HepG2 (cell line): Measurements from ENCODE around the gene KIF2C. TPM values are rescaled to one million over a fixed set of nuclear protein-coding genes. Genes with fewer than 3 reads are reported as not detected.

Experiments used
- BORCS8-MEF2B ChIP-seq: sonication (generic); formaldehyde crosslinking; IDR thresholded peaks from 2 replicates; pipeline ENCODE4 v1.8.0; 2022; ENCODE audit warnings: mild to moderate bottlenecking, missing genetic modification reagents
- IRX3 ChIP-seq: sonication (generic); formaldehyde crosslinking; IDR thresholded peaks from 2 replicates; pipeline ENCODE4 v1.8.1; 2023; ENCODE audit warnings: mild to moderate bottlenecking, low read depth, missing genetic modification reagents, borderline replicate concordance
- MED8 ChIP-seq: sonication (generic); formaldehyde crosslinking; IDR thresholded peaks from 2 replicates; pipeline ENCODE4 v1.8.1; 2023; ENCODE audit warnings: mild to moderate bottlenecking, missing genetic modification reagents; ENCODE audit not compliant: insufficient replicate concordance
- POGZ ChIP-seq: sonication (generic); formaldehyde crosslinking; IDR thresholded peaks from 2 replicates; pipeline ENCODE4 v1.4.0; 2020; ENCODE audit warnings: mild to moderate bottlenecking, missing genetic modification reagents
- ZBTB8A ChIP-seq: sonication (generic); formaldehyde crosslinking; IDR thresholded peaks from 2 replicates; pipeline ENCODE4 v1.4.0; 2020; ENCODE audit warnings: mild to moderate bottlenecking, low read depth, missing genetic modification reagents, borderline replicate concordance
- ZNF136 ChIP-seq: sonication (generic); formaldehyde crosslinking; IDR thresholded peaks from 2 replicates; pipeline ENCODE4 v1.8.1; 2022; ENCODE audit warnings: low read depth, mild to moderate bottlenecking, moderate library complexity, missing genetic modification reagents
- ZNF546 ChIP-seq: sonication (generic); formaldehyde crosslinking; conservative IDR thresholded peaks from 2 replicates; pipeline ENCODE4 v1.8.1; 2023; ENCODE audit warnings: mild to moderate bottlenecking, missing genetic modification reagents
- ZNF891 ChIP-seq: sonication (generic); formaldehyde crosslinking; IDR thresholded peaks from 2 replicates; pipeline ENCODE4 v1.5.0; 2020; ENCODE audit warnings: mild to moderate bottlenecking, missing genetic modification reagents
- ZSCAN22 ChIP-seq: sonication (generic); formaldehyde crosslinking; IDR thresholded peaks from 2 replicates; pipeline ENCODE4 v1.4.0; 2020; ENCODE audit warnings: mild to moderate bottlenecking, missing genetic modification reagents
- polyA plus RNA-seq, 8 experiments: library from polyadenylated mRNA; depleted of rRNA in 3 of 8; stranded (reverse) in 7 of 8; unstranded in 1 of 8; fragments of >200 nt; fragmentation: Illumina TruSeq in 4 of 8; extraction: Trizol in 4 of 8; gene quantifications; 2 replicates each; pipeline versions ENCODE4 v1.2.1 to v1.2.3, GENCODE V29; 2011 to 2016; ENCODE audit warnings: low read depth in 4 of 8, missing spikeins in 1 of 8, mixed read lengths in 1 of 8; ENCODE audit not compliant: insufficient read depth in 1 of 8
- total RNA-seq, 5 experiments: library from RNA; depleted of rRNA; stranded (reverse); fragments of >200 nt; fragmentation: Illumina TruSeq; extraction: Trizol; gene quantifications; 2 replicates each; pipeline ENCODE4 v1.2.3, GENCODE V29; 2016; ENCODE audit warnings: low read depth in 1 of 5
- TF ChIP-seq, protein P1 (sequence below): sonication (generic); formaldehyde crosslinking; IDR thresholded peaks from 2 replicates; pipeline ENCODE4 v1.8.1; 2023; ENCODE audit warnings: missing genetic modification reagents, mild to moderate bottlenecking, borderline replicate concordance
- TF ChIP-seq, protein P2 (sequence below): sonication (generic); formaldehyde crosslinking; IDR thresholded peaks from 2 replicates; pipeline ENCODE4 v1.5.0; 2020; ENCODE audit warnings: mild to moderate bottlenecking, missing genetic modification reagents, moderate library complexity
- TF ChIP-seq, protein P3 (sequence below): sonication (generic); formaldehyde crosslinking; IDR thresholded peaks from 2 replicates; pipeline ENCODE4 v1.8.0; 2023; ENCODE audit warnings: mild to moderate bottlenecking, missing genetic modification reagents
- TF ChIP-seq, protein P4 (sequence below): sonication (generic); formaldehyde crosslinking; IDR thresholded peaks from 2 replicates; pipeline ENCODE4 v1.4.0; 2020; ENCODE audit warnings: mild to moderate bottlenecking, missing genetic modification reagents, borderline replicate concordance
- TF ChIP-seq, protein P5 (sequence below): sonication (generic); formaldehyde crosslinking; IDR thresholded peaks from 2 replicates; pipeline ENCODE4 v1.8.0; 2022; ENCODE audit warnings: missing genetic modification reagents, mild to moderate bottlenecking, moderate library complexity, borderline replicate concordance
- TF ChIP-seq, protein P6 (sequence below): IDR thresholded peaks from 2 replicates; pipeline ENCODE4 v1.6.1; 2018; ENCODE audit warnings: missing genetic modification reagents
- TF ChIP-seq, protein P7 (sequence below): sonication (generic); formaldehyde crosslinking; IDR thresholded peaks from 2 replicates; pipeline ENCODE4 v1.9.0; 2021; ENCODE audit warnings: missing genetic modification reagents, borderline replicate concordance

Gene KIF2C
- total and polyA plus RNA-seq, 2 of the 13 experiments (the other 11 are each of a cell fraction or from before 2014, with no cell fraction given) = 29.7 to 53.7 TPM

DNA sequence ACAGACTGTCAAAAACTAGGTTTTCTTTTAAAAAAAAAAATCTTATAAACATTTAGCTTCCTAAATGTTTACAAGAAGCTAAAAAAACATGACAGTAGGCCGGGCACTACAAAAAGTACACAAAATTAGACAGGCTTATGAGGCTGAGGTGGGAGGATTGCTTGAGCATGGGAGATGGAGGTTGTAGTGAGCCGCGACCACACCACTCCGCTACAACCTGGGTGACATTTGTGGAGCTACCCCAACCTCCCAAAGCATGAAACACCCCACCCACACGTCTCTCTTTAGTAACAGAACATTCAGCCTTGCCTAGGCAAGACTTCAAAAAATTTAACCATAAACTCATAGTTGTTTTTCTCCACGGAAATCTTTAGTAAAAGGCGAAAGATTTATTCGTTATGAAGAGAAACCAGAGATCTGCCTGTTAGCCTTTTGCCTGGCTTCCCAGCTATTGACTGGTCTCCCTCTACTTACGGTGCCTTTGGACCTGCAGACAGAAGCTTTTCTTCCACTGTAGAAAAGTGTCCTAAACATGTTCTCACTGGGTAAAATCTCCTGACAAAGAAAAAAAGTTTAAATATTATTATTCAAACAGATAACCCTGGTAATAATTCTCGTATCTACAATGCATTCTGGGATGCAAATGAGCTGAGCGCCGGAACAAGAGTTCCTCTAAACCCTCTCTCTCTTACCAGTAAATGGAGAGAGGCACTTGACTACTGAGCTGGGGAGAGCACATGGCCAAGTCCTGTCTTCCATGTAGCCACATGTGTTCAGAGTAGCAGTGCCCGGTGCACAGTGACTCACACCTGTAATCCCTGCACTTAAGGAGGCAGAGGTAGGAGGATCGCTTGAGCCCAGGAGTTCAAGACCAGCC lies 17.9 kb upstream of the KIF2C start (continued):
- TF ChIP-seq ZNF136 (CRISPR knock-in tag) = no peak
- TF ChIP-seq, protein P1, sequence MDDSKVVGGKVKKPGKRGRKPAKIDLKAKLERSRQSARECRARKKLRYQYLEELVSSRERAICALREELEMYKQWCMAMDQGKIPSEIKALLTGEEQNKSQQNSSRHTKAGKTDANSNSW (CRISPR knock-in tag) = no peak
- TF ChIP-seq ZNF546 (CRISPR knock-in tag) = 0 out of 2 replicates have a peak, but pooled peaks have one; percentile 56
- TF ChIP-seq POGZ (CRISPR knock-in tag) = no peak
- TF ChIP-seq, protein P2, sequence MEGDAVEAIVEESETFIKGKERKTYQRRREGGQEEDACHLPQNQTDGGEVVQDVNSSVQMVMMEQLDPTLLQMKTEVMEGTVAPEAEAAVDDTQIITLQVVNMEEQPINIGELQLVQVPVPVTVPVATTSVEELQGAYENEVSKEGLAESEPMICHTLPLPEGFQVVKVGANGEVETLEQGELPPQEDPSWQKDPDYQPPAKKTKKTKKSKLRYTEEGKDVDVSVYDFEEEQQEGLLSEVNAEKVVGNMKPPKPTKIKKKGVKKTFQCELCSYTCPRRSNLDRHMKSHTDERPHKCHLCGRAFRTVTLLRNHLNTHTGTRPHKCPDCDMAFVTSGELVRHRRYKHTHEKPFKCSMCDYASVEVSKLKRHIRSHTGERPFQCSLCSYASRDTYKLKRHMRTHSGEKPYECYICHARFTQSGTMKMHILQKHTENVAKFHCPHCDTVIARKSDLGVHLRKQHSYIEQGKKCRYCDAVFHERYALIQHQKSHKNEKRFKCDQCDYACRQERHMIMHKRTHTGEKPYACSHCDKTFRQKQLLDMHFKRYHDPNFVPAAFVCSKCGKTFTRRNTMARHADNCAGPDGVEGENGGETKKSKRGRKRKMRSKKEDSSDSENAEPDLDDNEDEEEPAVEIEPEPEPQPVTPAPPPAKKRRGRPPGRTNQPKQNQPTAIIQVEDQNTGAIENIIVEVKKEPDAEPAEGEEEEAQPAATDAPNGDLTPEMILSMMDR (CRISPR knock-in tag) = no peak
- TF ChIP-seq MED8 = peak; percentile 100
- TF ChIP-seq, protein P3, sequence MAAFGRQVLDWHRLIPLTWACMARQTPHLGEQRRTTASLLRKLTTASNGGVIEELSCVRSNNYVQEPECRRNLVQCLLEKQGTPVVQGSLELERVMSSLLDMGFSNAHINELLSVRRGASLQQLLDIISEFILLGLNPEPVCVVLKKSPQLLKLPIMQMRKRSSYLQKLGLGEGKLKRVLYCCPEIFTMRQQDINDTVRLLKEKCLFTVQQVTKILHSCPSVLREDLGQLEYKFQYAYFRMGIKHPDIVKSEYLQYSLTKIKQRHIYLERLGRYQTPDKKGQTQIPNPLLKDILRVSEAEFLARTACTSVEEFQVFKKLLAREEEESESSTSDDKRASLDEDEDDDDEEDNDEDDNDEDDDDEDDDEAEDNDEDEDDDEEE (CRISPR knock-in tag) = no peak
- TF ChIP-seq, protein P4, sequence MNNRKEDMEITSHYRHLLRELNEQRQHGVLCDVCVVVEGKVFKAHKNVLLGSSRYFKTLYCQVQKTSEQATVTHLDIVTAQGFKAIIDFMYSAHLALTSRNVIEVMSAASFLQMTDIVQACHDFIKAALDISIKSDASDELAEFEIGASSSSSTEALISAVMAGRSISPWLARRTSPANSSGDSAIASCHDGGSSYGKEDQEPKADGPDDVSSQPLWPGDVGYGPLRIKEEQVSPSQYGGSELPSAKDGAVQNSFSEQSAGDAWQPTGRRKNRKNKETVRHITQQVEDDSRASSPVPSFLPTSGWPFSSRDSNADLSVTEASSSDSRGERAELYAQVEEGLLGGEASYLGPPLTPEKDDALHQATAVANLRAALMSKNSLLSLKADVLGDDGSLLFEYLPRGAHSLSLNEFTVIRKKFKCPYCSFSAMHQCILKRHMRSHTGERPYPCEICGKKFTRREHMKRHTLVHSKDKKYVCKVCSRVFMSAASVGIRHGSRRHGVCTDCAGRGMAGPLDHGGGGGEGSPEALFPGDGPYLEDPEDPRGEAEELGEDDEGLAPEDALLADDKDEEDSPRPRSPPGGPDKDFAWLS = no peak
- TF ChIP-seq BORCS8-MEF2B (CRISPR knock-in tag) = peak; percentile 55; the same call in 1 of the 2 replicates
- TF ChIP-seq, protein P5, sequence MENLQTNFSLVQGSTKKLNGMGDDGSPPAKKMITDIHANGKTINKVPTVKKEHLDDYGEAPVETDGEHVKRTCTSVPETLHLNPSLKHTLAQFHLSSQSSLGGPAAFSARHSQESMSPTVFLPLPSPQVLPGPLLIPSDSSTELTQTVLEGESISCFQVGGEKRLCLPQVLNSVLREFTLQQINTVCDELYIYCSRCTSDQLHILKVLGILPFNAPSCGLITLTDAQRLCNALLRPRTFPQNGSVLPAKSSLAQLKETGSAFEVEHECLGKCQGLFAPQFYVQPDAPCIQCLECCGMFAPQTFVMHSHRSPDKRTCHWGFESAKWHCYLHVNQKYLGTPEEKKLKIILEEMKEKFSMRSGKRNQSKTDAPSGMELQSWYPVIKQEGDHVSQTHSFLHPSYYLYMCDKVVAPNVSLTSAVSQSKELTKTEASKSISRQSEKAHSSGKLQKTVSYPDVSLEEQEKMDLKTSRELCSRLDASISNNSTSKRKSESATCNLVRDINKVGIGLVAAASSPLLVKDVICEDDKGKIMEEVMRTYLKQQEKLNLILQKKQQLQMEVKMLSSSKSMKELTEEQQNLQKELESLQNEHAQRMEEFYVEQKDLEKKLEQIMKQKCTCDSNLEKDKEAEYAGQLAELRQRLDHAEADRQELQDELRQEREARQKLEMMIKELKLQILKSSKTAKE (CRISPR knock-in tag) = no peak
- TF ChIP-seq IRX3 (CRISPR knock-in tag) = no peak
- TF ChIP-seq ZNF891 (CRISPR knock-in tag) = no peak
- TF ChIP-seq, protein P6, sequence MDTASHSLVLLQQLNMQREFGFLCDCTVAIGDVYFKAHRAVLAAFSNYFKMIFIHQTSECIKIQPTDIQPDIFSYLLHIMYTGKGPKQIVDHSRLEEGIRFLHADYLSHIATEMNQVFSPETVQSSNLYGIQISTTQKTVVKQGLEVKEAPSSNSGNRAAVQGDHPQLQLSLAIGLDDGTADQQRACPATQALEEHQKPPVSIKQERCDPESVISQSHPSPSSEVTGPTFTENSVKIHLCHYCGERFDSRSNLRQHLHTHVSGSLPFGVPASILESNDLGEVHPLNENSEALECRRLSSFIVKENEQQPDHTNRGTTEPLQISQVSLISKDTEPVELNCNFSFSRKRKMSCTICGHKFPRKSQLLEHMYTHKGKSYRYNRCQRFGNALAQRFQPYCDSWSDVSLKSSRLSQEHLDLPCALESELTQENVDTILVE (CRISPR knock-in tag) = peak; percentile 62; the same call in 1 of the 2 replicates
- TF ChIP-seq ZBTB8A (CRISPR knock-in tag) = no peak
- no peak for TF ChIP-seq ZSCAN22 (CRISPR knock-in tag)
- TF ChIP-seq, protein P7, sequence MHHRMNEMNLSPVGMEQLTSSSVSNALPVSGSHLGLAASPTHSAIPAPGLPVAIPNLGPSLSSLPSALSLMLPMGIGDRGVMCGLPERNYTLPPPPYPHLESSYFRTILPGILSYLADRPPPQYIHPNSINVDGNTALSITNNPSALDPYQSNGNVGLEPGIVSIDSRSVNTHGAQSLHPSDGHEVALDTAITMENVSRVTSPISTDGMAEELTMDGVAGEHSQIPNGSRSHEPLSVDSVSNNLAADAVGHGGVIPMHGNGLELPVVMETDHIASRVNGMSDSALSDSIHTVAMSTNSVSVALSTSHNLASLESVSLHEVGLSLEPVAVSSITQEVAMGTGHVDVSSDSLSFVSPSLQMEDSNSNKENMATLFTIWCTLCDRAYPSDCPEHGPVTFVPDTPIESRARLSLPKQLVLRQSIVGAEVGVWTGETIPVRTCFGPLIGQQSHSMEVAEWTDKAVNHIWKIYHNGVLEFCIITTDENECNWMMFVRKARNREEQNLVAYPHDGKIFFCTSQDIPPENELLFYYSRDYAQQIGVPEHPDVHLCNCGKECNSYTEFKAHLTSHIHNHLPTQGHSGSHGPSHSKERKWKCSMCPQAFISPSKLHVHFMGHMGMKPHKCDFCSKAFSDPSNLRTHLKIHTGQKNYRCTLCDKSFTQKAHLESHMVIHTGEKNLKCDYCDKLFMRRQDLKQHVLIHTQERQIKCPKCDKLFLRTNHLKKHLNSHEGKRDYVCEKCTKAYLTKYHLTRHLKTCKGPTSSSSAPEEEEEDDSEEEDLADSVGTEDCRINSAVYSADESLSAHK (CRISPR knock-in tag) = no peak; the same call in 1 of the 2 replicates
